NCI-H2029 treated with DMSO at 0.1 percent for 48 hours (cell line): ENCODE results near the gene SHISA7.
"Not testable (repeated sequence)": the region's sequence is repeated elsewhere in the genome, so short reads cannot be mapped to it uniquely, and the experiment has no call there.

Source experiments
- DNase-seq: peaks from one replicate; lab custom pipeline; 2025; lab: John Stamatoyannopoulos, UW

SHISA7 gene

GRCh38 chr19:55446060-55446459 is 3.0 kb upstream of the SHISA7 start:
- DNase-seq, result no peak

GRCh38 chr19:55444646-55445045 is 1.5 kb upstream of the SHISA7 start:
- no peak for DNase-seq

GRCh38 chr19:55443824-55444480 is 852 bp upstream of the SHISA7 start:
- no peak for DNase-seq

GRCh38 chr19:55442372-55442961 is 633 bp downstream of the SHISA7 start:
- DNase-seq, result no peak

DNA sequence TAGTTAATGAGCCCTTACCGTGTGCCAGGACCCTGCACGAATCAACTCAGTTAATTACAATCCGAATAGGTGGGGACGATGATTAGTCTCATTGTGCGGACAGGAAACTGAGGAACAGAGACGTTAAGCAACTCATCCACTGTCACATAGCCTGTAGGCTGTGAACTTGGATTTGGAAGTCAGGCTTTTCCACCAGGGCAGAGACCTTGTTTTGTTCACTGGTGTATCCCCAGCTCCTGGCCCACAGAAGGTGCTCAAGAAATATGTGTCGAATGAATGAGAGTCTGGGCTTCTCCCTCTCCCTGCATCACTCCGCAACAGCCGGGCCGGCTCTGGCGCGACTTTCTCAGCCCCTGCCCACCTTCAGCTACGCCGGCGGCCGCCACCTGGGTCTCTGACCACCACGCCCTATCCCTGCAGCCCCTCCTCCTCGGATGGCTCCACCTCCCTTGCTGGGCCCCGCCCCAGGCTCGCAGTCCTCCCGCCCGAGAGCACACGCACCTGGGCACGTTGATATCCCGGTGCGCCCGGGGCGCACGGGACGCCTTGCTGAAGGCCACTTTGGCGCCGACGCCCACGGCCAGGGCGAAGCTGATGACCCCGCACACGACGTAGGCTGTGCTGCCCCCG is 1.3 kb downstream of the SHISA7 start:
- DNase-seq, result no peak

DNA sequence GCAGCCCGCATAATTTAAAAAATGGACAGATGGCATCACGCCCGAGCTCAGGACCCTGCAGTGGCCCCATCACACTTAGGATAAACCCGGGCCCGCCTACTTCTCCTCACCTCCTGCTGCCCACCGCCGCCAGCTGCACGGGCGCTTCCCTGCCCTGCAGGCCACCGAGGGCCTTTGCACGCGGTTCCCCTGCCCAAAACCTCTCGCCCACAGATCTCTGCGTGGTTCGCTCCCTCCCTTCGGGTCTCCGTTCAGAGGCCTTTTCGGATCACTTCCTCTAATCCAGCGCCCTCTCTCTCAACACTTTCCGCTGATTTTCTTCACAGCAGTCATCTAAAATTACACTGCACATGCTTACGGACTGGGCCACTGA is 1.8 kb downstream of the SHISA7 start:
- no peak for DNase-seq

- DNase-seq, result no peak
These were observed 2.5 kb downstream of the SHISA7 start for GRCh38 chr19:55440411-55441105.

- no peak for DNase-seq
These were observed 4.0 kb downstream of the SHISA7 start for GRCh38 chr19:55439052-55439451.

- DNase-seq, result peak; percentile 70
These were observed 5.7 kb downstream of the SHISA7 start for GRCh38 chr19:55437410-55437809.

DNA sequence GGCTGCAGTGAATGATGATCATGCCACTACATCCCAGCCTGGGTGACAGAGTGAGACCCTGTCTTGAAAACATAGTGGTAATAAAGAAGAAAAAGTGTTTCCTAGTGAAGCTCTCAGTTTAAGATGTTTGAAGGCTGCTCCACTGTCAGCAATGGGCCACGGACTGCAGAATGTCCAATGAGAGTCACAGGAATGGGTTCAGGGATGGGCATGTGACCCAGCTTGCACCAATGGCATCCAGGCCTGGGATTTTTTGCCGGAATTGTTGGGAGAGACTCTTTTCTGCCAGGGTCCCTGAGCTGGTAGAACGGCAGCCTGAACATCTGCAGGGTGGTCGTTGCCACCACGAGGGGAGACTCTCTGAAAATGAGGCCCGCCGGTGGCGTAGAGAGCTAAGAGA is 6.3 kb downstream of the SHISA7 start:
- DNase-seq, result no peak

GRCh38 chr19:55435020-55435419 is 8.1 kb downstream of the SHISA7 start:
- no peak for DNase-seq

DNA sequence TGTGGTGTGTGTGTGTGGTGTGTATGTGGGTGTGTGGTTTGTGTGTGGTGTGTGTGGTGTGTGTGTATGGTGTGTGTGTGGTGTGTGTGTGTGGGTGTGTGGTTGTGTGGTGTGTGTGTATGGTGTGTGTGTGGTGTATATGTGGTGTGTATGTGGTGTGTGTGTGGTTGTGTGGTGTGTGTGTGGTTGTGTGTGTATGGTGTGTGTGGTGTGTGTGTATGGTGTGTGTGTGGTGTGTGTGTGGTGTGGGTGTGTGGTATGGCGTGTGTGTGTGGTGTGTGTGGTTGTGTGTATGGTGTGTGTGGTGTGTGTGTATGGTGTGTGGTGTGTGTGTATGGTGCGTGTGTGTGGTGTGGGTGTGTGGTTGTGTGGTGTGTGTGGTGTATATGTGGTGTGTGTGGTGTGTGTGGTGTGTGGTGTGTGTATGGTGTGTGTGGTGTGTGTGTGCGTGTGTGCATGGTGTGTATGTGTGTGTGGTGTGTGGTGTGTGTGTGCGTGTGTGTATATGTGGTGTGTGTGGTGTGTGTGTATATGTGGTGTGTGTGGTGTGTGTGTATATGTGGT is 8.7 kb downstream of the SHISA7 start:
- no peak for DNase-seq

- no peak for DNase-seq
These were observed 9.8 kb downstream of the SHISA7 start for GRCh38 chr19:55433292-55433691.

- DNase-seq, result no peak
These were observed 10.7 kb downstream of the SHISA7 start for GRCh38 chr19:55432241-55432959.

DNA sequence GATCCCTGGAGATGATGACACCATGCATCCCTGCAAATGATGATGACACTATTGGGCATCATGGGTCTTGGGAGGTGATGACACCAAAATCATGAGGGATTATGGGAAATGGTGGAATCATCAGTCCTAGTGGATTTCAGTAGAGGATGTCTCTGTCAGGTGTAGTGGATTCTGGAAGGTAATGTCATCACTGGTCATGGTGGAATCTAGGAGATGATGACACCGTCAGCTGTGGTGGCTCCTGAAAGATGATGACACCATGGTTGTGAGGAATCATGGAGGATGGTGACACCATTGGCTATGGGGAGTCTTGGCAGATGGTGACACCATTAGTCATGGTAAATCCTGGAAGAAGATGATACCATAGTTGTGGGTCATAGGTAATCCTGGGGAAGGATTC is 11.9 kb downstream of the SHISA7 start:
- no peak for DNase-seq

- no peak for DNase-seq
These were observed 17.1 kb downstream of the SHISA7 start for GRCh38 chr19:55426042-55426441.

GRCh38 chr19:55424518-55424917 is 18.6 kb downstream of the SHISA7 start:
- no peak for DNase-seq

- no peak for DNase-seq
These were observed 19.7 kb downstream of the SHISA7 start for GRCh38 chr19:55423225-55424005.

DNA sequence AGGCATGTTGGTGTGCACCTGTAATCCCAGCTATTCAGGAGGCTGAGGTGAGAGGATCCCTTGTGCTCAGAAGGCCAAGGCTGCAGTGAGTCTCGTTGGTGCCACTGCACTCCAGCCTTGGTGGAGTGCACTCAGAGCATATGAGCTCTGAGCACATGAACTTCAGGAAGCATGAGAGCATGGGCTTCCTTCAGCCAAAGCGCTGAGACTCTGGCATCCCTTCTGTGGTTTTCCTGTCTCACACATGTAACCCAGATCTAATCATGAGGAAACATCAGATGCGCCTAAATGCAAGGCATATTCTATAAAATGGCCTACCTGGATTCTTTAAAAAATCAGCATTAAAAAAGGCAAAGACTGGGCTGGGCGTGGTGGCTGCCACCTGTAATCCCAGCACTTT is 21.8 kb downstream of the SHISA7 start:
- DNase-seq, result not testable (repeated sequence)

DNA sequence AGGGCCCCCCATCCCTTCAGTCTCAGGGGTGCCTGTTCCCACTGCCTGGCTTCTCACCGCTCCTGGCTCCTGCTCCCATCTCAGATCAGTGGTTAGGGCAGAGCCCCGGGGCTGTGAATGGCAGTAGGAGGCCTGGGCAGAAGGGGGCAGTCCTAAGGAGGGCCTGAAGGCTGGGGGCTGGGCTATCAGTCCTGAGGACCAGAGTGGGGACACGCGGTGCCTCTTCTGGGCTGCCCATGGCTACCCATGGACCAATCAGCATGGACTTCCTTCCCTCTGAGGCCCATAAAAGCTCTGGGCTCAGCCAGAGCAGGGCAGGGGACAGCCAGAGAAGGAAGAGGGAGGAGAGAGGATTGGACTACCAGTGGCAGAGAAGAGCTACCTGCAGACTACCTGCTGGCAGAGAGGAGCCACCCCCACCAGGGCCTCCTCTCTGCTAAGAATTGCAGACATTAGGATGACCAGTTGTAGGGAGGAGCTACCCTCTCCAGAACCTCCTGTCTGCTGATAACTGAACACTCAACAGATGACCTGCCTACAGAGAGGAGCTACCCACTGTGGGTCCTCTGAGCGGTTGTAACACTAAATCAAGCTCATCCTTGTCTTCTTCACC is 23.4 kb downstream of the SHISA7 start:
- no peak for DNase-seq

- DNase-seq, result no peak
These were observed 24.0 kb downstream of the SHISA7 start for GRCh38 chr19:55419103-55419502.
